Measurements from ENCODE around the gene LCN15.
"Not testable (repeated sequence)": the region's sequence is repeated elsewhere in the genome, so short reads cannot be mapped to it uniquely, and the experiment has no call there.

Gene LCN15

DNA sequence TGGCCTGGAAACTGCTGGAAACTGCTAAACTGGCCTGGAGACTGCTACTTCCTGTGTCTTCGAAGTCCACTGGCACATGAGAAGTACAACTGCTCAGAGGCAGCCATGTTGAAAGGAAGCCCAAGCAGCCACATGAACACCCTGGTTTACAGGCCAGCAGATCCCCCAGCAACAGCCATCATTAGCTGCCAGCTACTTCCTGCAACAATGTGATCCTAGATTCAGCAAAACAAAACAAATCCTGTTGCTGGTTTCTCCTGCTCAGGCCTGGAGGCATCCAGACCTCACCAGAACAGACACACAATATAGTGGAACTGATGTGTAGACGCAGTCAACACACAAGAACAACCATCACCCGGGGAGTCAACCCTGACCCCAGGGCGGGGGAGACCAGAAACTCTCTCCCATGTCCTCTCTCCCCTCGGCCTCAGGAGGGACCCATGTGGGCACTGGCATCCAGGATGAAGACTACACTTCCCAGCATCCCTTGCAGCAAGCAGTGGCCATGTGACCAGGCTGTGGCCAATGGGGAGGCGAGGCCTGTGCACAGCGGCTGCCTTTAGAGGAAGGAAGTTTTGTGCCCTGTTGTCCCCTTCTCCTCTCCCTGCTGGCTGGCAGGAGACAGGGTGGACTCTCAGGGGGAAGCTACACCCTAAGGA lies 9.2 kb upstream of the LCN15 start:
- Histone ChIP-seq H4K20me1 (ENCODE audit: insufficient read depth, low read length) (no peaks in the 10 kb centered on the region), H3K79me2 (ENCODE audit: low read length) (no peaks in the 10 kb centered on the region), H3K9me3 (ENCODE audit: insufficient read depth, low read length) (peaks cover 5% of the 10 kb centered on the region), H3K36me3 (replicated peaks; ENCODE audit: low read depth, low read length) (no peaks in the 10 kb centered on the region), H2AFZ (ENCODE audit: low read depth, low read length) (peak overlapping the region; percentile 52; the same call in 1 of the 2 replicates), H3K4me1 (ENCODE audit: low read length) (no peaks in the 10 kb centered on the region), H3K9ac (ENCODE audit: low read length) (no peak overlapping the region), H3K27ac (ENCODE audit: low read length) (no peak overlapping the region), H3K4me3 (ENCODE audit: low read length) (no peak overlapping the region), H3K4me2 (ENCODE audit: low read length) (peak overlapping the region; percentile 28; the same call in 1 of the 2 replicates), H3K27me3 (ENCODE audit: low read depth, low read length) (peaks cover 15% of the 10 kb centered on the region)
- TF ChIP-seq CTCF (IDR thresholded peaks at IDR 0.05; ENCODE audit: low read depth, low read length) (no peak), EZH2phosphoT487 (IDR thresholded peaks at IDR 0.05; ENCODE audit: low read depth) (no peak)

- Histone ChIP-seq H3K4me3 (ENCODE audit: low read length) (no peak overlapping the region), H3K9me3 (ENCODE audit: insufficient read depth, low read length) (peaks cover 5% of the 10 kb centered on the region), H4K20me1 (ENCODE audit: insufficient read depth, low read length) (no peaks in the 10 kb centered on the region), H3K4me2 (ENCODE audit: low read length) (no peak overlapping the region), H2AFZ (ENCODE audit: low read depth, low read length) (no peak overlapping the region), H3K36me3 (replicated peaks; ENCODE audit: low read depth, low read length) (no peaks in the 10 kb centered on the region), H3K27me3 (ENCODE audit: low read depth, low read length) (peaks cover 11% of the 10 kb centered on the region), H3K9ac (ENCODE audit: low read length) (no peak overlapping the region), H3K79me2 (ENCODE audit: low read length) (no peaks in the 10 kb centered on the region), H3K27ac (ENCODE audit: low read length) (no peak overlapping the region), H3K4me1 (ENCODE audit: low read length) (peaks cover 12% of the 10 kb centered on the region)
- TF ChIP-seq EZH2phosphoT487 (IDR thresholded peaks at IDR 0.05; ENCODE audit: low read depth), result no peak
- no peak for TF ChIP-seq CTCF (IDR thresholded peaks at IDR 0.05; ENCODE audit: low read depth, low read length)
Observed at GRCh38 chr9:136771907-136772415, 7.6 kb upstream of the LCN15 start.

GRCh38 chr9:136769710-136770191 lies 5.4 kb upstream of the LCN15 start:
- Histone ChIP-seq H3K79me2 (ENCODE audit: low read length) (no peaks in the 10 kb centered on the region), H3K4me2 (ENCODE audit: low read length) (peak overlapping the region; percentile 42), H3K27me3 (ENCODE audit: low read depth, low read length) (peaks cover 17% of the 10 kb centered on the region), H4K20me1 (ENCODE audit: insufficient read depth, low read length) (no peaks in the 10 kb centered on the region), H3K9ac (ENCODE audit: low read length) (no peak overlapping the region), H3K9me3 (ENCODE audit: insufficient read depth, low read length) (peaks cover 5% of the 10 kb centered on the region), H3K4me3 (ENCODE audit: low read length) (peak overlapping the region; percentile 47), H3K36me3 (replicated peaks; ENCODE audit: low read depth, low read length) (no peaks in the 10 kb centered on the region), H3K4me1 (ENCODE audit: low read length) (peaks cover 25% of the 10 kb centered on the region), H2AFZ (ENCODE audit: low read depth, low read length) (no peak overlapping the region), H3K27ac (ENCODE audit: low read length) (no peak overlapping the region)
- no peak for TF ChIP-seq EZH2phosphoT487 (IDR thresholded peaks at IDR 0.05; ENCODE audit: low read depth)
- TF ChIP-seq CTCF (IDR thresholded peaks at IDR 0.05; ENCODE audit: low read depth, low read length), result peak; percentile 52

DNA sequence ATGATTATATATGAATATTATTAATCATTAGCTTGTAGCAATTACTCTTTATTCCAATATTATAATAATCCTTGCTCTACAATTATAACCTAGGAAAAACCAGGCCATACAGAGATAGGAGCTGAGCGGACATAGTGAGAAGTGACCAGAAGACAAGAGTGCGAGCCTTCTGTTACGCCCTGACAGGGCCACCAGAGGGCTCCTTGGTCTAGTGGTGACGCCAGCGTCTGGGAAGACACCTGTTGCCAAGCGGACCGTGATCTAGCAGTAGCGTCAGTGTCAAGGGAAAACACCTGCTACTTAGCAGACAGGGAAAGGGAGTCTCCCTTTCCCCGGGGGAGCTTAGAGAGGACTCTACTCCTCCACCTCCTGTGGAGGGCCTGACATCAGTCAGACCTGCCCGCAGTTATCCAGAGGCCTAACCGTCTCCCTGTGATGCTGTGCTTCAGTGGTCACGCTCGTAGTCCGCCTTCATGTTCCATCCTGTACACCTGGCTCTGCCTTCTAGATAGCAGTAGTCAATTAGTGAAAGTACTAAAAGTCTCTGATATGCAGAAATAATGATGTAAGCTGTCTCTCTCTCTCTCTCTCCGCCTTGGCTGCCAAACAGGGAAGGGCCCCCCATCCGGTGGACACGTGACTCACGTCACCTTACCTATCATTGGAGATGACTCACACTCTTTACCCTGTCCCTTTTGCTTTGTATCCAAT lies 2.2 kb upstream of the LCN15 start:
- H3K9me3 ChIP-seq (ENCODE audit: insufficient read depth, low read length); H4K20me1 ChIP-seq (ENCODE audit: insufficient read depth, low read length); H2AFZ ChIP-seq (ENCODE audit: low read depth, low read length); H3K36me3 ChIP-seq (replicated peaks; ENCODE audit: low read depth, low read length); H3K79me2 ChIP-seq (ENCODE audit: low read length): not testable (repeated sequence)
- Histone ChIP-seq H3K27ac (ENCODE audit: low read length) (peak overlapping the region; percentile 53), H3K4me1 (ENCODE audit: low read length) (peaks cover 25% of the 10 kb centered on the region), H3K4me2 (ENCODE audit: low read length) (peak overlapping the region; percentile 72), H3K9ac (ENCODE audit: low read length) (peak overlapping the region; percentile 17; the same call in 1 of the 2 replicates), H3K4me3 (ENCODE audit: low read length) (peak overlapping the region; percentile 69), H3K27me3 (ENCODE audit: low read depth, low read length) (peaks cover 16% of the 10 kb centered on the region)
- TF ChIP-seq CTCF (IDR thresholded peaks at IDR 0.05; ENCODE audit: low read depth, low read length), result peak; percentile 42

GRCh38 chr9:136765745-136766409 lies 1.6 kb upstream of the LCN15 start:
- not testable (repeated sequence) for H4K20me1 ChIP-seq (ENCODE audit: insufficient read depth, low read length); H2AFZ ChIP-seq (ENCODE audit: low read depth, low read length); H3K36me3 ChIP-seq (replicated peaks; ENCODE audit: low read depth, low read length); H3K79me2 ChIP-seq (ENCODE audit: low read length); H3K9ac ChIP-seq (ENCODE audit: low read length); H3K9me3 ChIP-seq (ENCODE audit: insufficient read depth, low read length)
- Histone ChIP-seq H3K4me1 (ENCODE audit: low read length) (peaks cover 25% of the 10 kb centered on the region), H3K4me2 (ENCODE audit: low read length) (peak overlapping the region; percentile 72), H3K4me3 (ENCODE audit: low read length) (peak overlapping the region; percentile 68), H3K27ac (ENCODE audit: low read length) (peak overlapping the region; percentile 42; the same call in 1 of the 2 replicates), H3K27me3 (ENCODE audit: low read depth, low read length) (peaks cover 16% of the 10 kb centered on the region)

Data from OCI-LY3 (cell line).